Keratinocyte (primary cell): ENCODE measurements around the gene SARS1. TPM values are rescaled to one million over a fixed set of nuclear protein-coding genes. Genes with fewer than 3 reads are reported as not detected.

Source experiments
- DNase-seq: peaks from one replicate; pipeline ENCODE4 v3.0.0-alpha.2; 2011; ENCODE audit warnings: low read depth, missing footprints, low spot score
- FAIRE-seq: peaks from 2 replicates; lab custom pipeline; 2011; peaks lifted over from hg19 to GRCh38; lab: Jason Lieb, UNC
- H2AFZ ChIP-seq: 2 replicates; pipeline ENCODE4 v1.6.0; 2012; ENCODE audit warnings: low read length, control low read depth, inconsistent platforms; ENCODE audit not compliant: control insufficient read depth
- H3K27ac ChIP-seq: 2 replicates; pipeline ENCODE4 v1.5.1; 2011; ENCODE audit warnings: low read length; ENCODE audit not compliant: control insufficient read depth, insufficient read depth
- H3K27me3 ChIP-seq: 3 replicates; pipeline ENCODE4 v1.6.0; 2011; ENCODE audit warnings: low read length; ENCODE audit not compliant: control insufficient read depth, insufficient read depth; ENCODE audit errors: extremely low read depth
- H3K36me3 ChIP-seq, 2 experiments: 2 replicates in 1 of 2; 3 replicates in 1 of 2; pipeline ENCODE4 v1.5.1; 2011; ENCODE audit warnings: low read length in 2 of 2, mild to moderate bottlenecking in 1 of 2; ENCODE audit not compliant: control insufficient read depth in 2 of 2, insufficient read depth in 2 of 2; ENCODE audit errors: extremely low read depth in 1 of 2
- H3K4me1 ChIP-seq: 3 replicates; pipeline ENCODE4 v1.5.1; 2011; ENCODE audit warnings: low read length; ENCODE audit not compliant: control insufficient read depth, insufficient read depth; ENCODE audit errors: extremely low read depth
- H3K4me2 ChIP-seq: 3 replicates; pipeline ENCODE4 v1.6.0; 2011; ENCODE audit warnings: low read depth, low read length; ENCODE audit not compliant: control insufficient read depth, insufficient read depth; ENCODE audit errors: extremely low read depth
- H3K4me3 ChIP-seq, 3 experiments: fragments of 200-600 bp in 1 of 3; sonication (generic) in 1 of 3; 2 replicates in 2 of 3; 3 replicates in 1 of 3; pipeline ENCODE4 v1.5.1; 2011 to 2016; ENCODE audit warnings: low read length in 3 of 3, mild to moderate bottlenecking in 3 of 3, control low read depth in 2 of 3, inconsistent platforms in 1 of 3, low read depth in 1 of 3, mixed read lengths in 1 of 3, mixed run types in 1 of 3, moderate library complexity in 1 of 3; ENCODE audit not compliant: control insufficient read depth in 2 of 3, insufficient read depth in 2 of 3; ENCODE audit errors: extremely low read depth in 1 of 3
- H3K79me2 ChIP-seq: 2 replicates; pipeline ENCODE4 v1.6.0; 2012; ENCODE audit warnings: low read length; ENCODE audit not compliant: control insufficient read depth, insufficient read depth
- H3K9ac ChIP-seq: 3 replicates; pipeline ENCODE4 v1.6.0; 2011; ENCODE audit warnings: low read length; ENCODE audit not compliant: control insufficient read depth, insufficient read depth; ENCODE audit errors: extremely low read depth
- H3K9me1 ChIP-seq: 3 replicates; pipeline ENCODE4 v1.6.0; 2011; ENCODE audit warnings: low read length; ENCODE audit not compliant: control insufficient read depth, insufficient read depth; ENCODE audit errors: extremely low read depth
- H3K9me3 ChIP-seq: 2 replicates; pipeline ENCODE4 v1.5.1; 2012; ENCODE audit warnings: low read depth, low read length; ENCODE audit not compliant: control insufficient read depth
- H4K20me1 ChIP-seq: 3 replicates; pipeline ENCODE4 v1.6.0; 2011; ENCODE audit warnings: low read length; ENCODE audit not compliant: control insufficient read depth, insufficient read depth; ENCODE audit errors: extremely low read depth
- EZH2 ChIP-seq: IDR thresholded peaks from one replicate; pipeline ENCODE4 v1.6.1; 2012; ENCODE audit warnings: inconsistent platforms, mild to moderate bottlenecking, low read length, moderate library complexity
- dilution Hi-C: fragments of 300-500 bp; cut with MboI; formaldehyde crosslinking; loops from one replicate; pipeline ENCODE4 v1.7.0; 2020; ENCODE audit warnings: low sequenced_read_pairs; ENCODE audit not compliant: extremely low pct_ligation_motif_present
- polyA plus RNA-seq, 5 experiments: library from polyadenylated mRNA; depleted of rRNA in 3 of 5; stranded (reverse) in 3 of 5; stranded (forward) in 1 of 5; unstranded in 1 of 5; fragments of >200 nt; gene quantifications; 1 replicate in 1 of 5; 2 replicates in 3 of 5; 3 replicates in 1 of 5; pipeline versions ENCODE4 v1.2.1 to v1.2.3, GENCODE V29; 2011 to 2012; ENCODE audit warnings: missing spikeins in 2 of 5, low read depth in 1 of 5, low replicate concordance in 1 of 5
- TF ChIP-seq, protein P1 (sequence below), 3 experiments: IDR thresholded peaks in 1 of 3; conservative IDR thresholded peaks in 1 of 3; optimal IDR thresholded peaks in 1 of 3; 2 replicates in 2 of 3; 3 replicates in 1 of 3; pipeline versions ENCODE3 to v1.5.1; 2011; ENCODE audit warnings: low read length in 3 of 3, mild to moderate bottlenecking in 3 of 3, moderate library complexity in 2 of 3, control low read depth in 1 of 3, inconsistent platforms in 1 of 3; ENCODE audit not compliant: insufficient read depth in 2 of 3; ENCODE audit errors: extremely low read depth in 1 of 3

The SARS1 gene
- polyA plus RNA-seq, 1 donor (not counting 4 experiments of a cell fraction or from before 2014, with no cell fraction given) = 203 TPM

GRCh38 chr1:109262231-109263055, 48.7 kb downstream of the SARS1 start:
- H3K4me2 ChIP-seq = peak overlapping the region; percentile 84
- H3K4me1 ChIP-seq = peaks cover 30% of the 10 kb centered on the region
- no peak for DNase-seq
- peak overlapping the region; percentile 66 for H3K9ac ChIP-seq
- H3K9me1 ChIP-seq = no peaks in the 10 kb centered on the region
- H3K27me3 ChIP-seq = no peaks in the 10 kb centered on the region
- no peak for TF ChIP-seq EZH2
- H4K20me1 ChIP-seq = no peaks in the 10 kb centered on the region
- peaks cover 16 to 22% of the 10 kb centered on the region in 2 experiments for H3K36me3 ChIP-seq
- peak overlapping the region; percentile 70 for H2AFZ ChIP-seq
- no peaks in the 10 kb centered on the region for H3K9me3 ChIP-seq
- peak overlapping the region; percentile 86 for H3K27ac ChIP-seq
- dilution Hi-C loops = no loop called here
- H3K79me2 ChIP-seq = no peaks in the 10 kb centered on the region
- FAIRE-seq = no peak
- no peak overlapping the region for H3K4me3 ChIP-seq

- DNase-seq (peak; percentile 86), FAIRE-seq (peak; percentile 86)
- TF ChIP-seq EZH2 = no peak
- TF ChIP-seq, protein P1, sequence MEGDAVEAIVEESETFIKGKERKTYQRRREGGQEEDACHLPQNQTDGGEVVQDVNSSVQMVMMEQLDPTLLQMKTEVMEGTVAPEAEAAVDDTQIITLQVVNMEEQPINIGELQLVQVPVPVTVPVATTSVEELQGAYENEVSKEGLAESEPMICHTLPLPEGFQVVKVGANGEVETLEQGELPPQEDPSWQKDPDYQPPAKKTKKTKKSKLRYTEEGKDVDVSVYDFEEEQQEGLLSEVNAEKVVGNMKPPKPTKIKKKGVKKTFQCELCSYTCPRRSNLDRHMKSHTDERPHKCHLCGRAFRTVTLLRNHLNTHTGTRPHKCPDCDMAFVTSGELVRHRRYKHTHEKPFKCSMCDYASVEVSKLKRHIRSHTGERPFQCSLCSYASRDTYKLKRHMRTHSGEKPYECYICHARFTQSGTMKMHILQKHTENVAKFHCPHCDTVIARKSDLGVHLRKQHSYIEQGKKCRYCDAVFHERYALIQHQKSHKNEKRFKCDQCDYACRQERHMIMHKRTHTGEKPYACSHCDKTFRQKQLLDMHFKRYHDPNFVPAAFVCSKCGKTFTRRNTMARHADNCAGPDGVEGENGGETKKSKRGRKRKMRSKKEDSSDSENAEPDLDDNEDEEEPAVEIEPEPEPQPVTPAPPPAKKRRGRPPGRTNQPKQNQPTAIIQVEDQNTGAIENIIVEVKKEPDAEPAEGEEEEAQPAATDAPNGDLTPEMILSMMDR (optimal IDR thresholded peaks at IDR 0.05 in 1 of 3, IDR thresholded peaks at IDR 0.05 in 1 of 3, conservative IDR thresholded peaks at IDR 0.05 in 1 of 3; ENCODE audit: extremely low read depth in 1 of 3, insufficient read depth in 2 of 3, low read length in 3 of 3) = no peak
- Histone ChIP-seq H3K4me1 (peaks cover 23% of the 10 kb centered on the region), H3K36me3 (peaks cover 16 to 22% of the 10 kb centered on the region in 2 experiments), H3K4me2 (peak overlapping the region; percentile 84), H3K9ac (peak overlapping the region; percentile 66), H3K27ac (peak overlapping the region; percentile 86), H3K4me3 (peak overlapping the region in 2 of 3 experiments; percentile 32 to 34), H3K27me3 (no peaks in the 10 kb centered on the region), H2AFZ (peak overlapping the region; percentile 82), H3K79me2 (no peaks in the 10 kb centered on the region), H3K9me1 (no peaks in the 10 kb centered on the region), H3K9me3 (no peaks in the 10 kb centered on the region), H4K20me1 (no peaks in the 10 kb centered on the region)
- dilution Hi-C loops = no loop called here
These were observed 49.5 kb downstream of the SARS1 start for GRCh38 chr1:109263234-109263596.
